GM19438 (cell line): ENCODE results near the gene HTD2.
"Not testable (repeated sequence)": the region's sequence is repeated elsewhere in the genome, so short reads cannot be mapped to it uniquely, and the experiment has no call there.

Source experiments
- ATAC-seq: cut with Tn5 transposase; IDR thresholded peaks from one replicate; pipeline ENCODE4 v1.9.1; 2021; ENCODE audit warnings: low read depth; ENCODE audit not compliant: unreplicated experiment

The HTD2 gene

DNA sequence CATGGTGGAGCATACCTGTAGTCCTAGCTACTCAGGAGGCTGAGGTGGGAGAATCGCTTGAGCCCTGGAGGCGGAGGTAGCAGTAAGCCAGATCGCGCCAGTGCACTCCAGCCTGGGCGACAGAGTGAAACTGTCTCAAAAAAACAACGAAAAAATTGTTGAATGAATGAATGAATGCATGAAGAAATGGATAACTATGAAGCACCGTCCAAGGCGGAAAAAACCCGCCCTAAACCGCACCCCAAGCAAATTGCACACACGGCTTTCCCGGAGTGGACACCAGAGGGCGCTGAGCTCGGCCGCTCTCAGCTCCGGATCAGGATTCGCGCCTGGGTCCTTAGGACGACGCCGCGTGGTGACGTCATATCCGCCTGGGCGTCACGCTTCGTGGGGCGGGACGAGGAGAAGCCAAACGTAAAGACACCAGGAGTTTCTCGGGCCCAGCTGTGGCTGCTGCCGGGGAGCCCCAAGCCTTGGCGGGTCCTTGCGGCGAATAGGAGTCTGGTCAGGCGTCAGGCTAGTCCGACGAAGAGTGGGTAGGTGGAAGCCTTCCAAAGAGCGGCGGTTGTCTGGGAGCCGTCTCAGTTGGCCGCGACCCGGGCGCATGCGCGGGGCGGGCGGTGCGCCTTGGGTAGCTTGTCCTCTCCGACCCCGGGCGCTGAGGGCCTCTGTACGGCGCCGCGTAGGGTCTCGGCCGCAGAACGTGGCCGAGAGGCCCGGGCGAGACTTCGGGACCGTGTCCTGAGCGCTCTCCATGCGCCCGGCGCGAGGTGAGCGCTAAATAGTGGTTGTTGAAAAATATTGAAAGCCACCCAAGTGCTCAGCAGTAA, at the start of gene HTD2, which contains the start of gene RPP14:
Gene HTD2 (plus strand): TSS at position 639 of the 830 bp plus-strand sequence. CDS start 11,094 bp downstream, outside the sequence.
Gene RPP14 (plus strand): TSS at position 364 of the 830 bp plus-strand sequence. CDS start 4,085 bp downstream, outside the sequence.
- peak; percentile 95 for ATAC-seq

- no peak for ATAC-seq
These were observed 47.8 kb upstream of the HTD2 start for GRCh38 chr3:58258392-58259055.

DNA sequence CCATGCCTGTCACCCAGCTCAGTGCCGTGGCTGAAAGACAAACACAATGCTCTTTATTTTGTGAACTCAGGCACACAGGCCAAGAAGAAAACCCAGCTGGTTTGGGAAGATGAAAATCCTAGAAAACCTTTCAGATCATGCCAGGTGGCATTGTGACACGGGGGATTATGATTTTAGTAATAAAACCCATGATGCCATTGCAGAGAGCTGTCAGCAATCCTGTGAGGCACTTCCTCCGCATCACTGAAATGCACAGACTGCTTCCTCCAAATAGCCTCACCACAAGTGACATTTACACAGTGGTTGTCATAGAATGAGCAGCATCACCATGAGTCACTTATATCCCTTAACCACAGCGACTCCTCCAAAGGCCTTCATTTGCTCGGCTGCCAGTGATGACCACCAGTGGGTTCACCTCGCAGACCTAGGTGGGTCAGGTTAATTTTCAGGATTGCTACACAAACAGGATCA, 46.0 kb upstream of the HTD2 start:
- ATAC-seq, result no peak

DNA sequence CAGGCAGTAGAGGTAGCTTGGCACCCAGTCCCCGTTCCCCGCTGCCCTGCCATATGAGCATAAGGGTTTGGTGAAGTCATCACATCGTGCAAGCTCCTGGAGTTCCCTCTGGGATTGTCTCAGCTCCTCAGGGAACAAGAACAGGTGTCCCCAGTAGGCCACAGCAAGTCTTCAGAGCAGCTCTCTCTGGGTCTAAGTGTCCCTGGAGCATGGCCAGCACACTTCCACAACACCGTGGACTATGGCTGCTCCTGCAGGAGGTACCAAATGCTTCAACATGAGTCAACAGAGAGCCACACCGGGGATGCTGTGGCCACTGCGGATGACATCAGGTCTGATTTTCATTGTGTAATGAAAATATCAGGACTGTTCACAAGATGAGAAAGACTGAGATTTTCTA, 45.6 kb upstream of the HTD2 start:
- ATAC-seq, result no peak

- no peak for ATAC-seq
These were observed 44.2 kb upstream of the HTD2 start for GRCh38 chr3:58261954-58262666.

GRCh38 chr3:58266577-58266976, 39.7 kb upstream of the HTD2 start:
- ATAC-seq, result no peak

- ATAC-seq, result not testable (repeated sequence)
These were observed 38.8 kb upstream of the HTD2 start for GRCh38 chr3:58267543-58267942.

DNA sequence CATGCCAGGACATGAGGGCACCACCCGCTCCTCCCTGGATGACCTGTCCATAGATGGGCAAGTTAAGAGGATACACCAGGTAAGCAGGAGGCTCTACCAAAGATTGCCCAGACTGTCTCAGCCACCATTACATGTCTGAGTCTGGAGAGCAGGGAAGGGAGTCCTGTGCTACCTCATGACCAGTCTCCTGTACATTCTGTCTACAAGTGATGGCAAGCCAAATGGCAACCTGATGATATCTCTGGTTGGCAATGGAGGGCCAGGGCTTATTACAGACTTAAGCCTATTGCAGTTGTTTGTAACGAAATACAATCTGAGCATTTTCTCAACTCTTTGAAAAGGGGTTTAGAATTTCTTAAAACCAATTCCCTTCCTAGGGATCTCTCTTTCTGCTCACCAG, 37.0 kb upstream of the HTD2 start:
- no peak for ATAC-seq

DNA sequence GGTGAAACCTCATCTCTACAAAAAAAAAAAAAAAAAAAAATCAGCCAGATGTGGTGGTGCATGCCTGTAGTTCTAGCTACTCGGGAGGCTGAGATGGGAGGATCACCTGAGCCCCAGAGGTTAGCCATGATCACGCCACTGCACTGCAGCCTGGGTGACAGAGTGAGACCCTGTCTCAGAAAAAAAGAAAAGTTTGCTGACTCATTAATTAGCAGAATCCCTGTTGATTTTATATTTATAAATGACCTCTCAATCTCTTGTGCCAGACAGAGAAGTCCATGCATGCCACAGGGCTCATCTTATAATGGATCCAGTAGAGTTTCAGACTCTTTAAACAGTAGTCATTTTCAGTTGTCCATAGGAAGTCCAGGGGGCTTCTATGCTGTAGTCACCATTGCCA, 35.8 kb upstream of the HTD2 start:
- no peak for ATAC-seq

DNA sequence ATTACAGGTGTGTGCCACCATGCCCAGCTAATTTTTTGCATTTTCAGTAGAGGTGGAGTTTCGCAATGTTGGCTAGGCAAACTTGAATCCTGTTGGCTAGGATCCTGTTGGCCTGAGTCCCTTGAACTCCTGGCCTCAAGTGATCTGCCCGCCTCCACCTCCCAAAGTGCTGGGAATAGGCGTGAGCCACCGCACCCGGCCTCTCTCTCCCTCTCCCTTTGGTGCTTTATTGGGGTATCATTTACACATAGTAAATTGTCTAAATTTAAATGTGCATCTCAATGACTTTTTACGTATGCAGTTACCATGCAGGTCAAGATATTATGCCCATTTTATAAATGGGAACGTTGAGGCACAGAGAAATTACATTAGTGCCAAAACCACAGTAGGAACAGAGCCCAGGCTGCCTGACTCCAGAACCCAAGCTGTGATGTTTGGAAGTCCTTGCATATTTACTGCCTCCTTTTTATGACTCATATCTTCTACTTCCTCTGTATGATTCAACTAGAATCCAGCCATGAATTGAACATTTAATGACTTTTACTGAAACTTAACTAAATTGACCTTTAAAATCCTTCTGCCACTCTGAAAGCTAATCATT, 34.3 kb upstream of the HTD2 start:
- ATAC-seq, result no peak

DNA sequence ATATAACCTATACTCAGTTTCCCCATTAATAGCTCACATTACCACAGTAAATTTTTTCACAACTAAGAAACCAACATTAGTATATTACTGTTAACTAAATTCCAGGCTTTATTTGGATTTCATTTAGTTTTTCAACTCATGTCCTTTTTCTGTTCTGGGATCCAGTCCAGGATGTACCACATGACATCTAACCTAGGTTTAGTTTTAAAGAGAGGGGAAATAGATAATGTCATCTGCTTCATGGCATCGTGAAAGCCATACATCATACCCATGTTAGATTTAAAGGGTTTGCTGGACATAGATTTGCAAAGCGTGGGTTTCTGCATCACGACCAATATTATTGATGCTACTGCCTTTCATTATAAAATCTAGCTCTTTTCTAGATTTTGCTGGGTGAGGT, 33.4 kb upstream of the HTD2 start:
- ATAC-seq, result no peak

- not testable (repeated sequence) for ATAC-seq
These were observed 33.0 kb upstream of the HTD2 start for GRCh38 chr3:58273362-58273761.

DNA sequence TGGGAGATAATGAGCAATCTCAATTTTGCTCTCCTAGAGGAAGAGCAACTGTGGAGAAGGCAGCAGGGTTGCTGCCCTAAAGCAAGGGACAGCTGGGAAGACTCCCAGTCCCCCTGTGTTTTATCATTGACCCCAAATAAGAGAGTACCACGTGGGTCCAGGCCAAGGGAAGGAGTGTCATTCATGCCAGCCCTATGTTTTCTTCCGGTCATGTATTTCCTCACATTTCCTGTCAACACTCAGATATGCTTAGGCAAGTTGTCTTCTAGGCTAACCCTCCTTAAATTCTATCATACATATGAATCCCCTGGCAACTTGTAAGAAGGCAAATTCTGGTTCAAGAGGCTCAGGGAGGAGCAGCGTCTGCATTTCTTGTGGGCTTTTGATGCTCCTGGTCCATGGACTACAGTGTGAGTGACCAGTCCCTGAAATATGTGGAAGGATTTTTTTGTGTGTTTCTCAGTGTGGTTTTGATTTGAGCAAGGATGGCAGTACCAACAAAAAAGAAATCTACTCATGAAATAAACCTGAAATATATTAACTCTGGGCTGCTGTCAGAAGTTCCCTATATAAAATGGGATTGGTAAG, 32.2 kb upstream of the HTD2 start:
- ATAC-seq, result no peak

GRCh38 chr3:58281069-58281468, 25.3 kb upstream of the HTD2 start:
- no peak for ATAC-seq

DNA sequence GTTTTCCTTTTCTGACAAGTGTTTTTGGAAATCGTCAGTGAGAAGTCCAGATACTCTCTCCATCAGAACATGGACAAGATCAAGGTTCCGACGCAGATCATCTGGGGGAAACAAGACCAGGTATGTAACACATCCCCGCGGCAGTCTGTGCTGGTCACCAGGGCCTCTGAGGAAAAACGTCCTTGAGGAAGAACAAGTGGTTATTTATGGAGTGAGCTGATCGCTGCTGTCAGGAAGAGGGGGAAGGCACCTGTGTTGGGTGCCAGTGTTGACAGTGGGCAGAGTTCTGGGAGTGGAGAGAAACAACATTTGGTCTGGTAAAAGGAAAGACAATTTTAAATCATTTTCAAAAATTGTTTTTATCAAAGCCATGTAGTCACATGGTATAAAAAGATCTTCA, 21.0 kb upstream of the HTD2 start:
- no peak for ATAC-seq

DNA sequence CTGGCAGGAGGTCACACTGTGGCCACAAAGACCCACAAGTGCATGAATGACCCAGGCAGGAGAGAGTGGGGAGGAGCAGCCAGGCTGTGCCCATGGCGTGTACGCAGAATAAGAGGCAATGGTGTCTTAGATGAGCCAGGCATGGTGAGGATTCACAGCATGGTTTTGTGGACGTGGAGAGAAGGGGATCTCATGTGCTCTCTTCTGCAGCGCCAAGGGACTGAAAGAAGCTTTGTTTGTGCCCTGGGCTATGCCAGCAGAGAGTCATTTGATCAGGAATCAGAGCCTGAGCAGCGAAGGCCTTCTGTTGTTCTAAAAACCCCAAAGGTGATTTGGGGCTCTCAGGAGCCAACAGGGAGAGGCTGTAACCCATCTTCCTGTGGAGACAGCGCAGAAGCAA, 19.0 kb upstream of the HTD2 start:
- no peak for ATAC-seq

DNA sequence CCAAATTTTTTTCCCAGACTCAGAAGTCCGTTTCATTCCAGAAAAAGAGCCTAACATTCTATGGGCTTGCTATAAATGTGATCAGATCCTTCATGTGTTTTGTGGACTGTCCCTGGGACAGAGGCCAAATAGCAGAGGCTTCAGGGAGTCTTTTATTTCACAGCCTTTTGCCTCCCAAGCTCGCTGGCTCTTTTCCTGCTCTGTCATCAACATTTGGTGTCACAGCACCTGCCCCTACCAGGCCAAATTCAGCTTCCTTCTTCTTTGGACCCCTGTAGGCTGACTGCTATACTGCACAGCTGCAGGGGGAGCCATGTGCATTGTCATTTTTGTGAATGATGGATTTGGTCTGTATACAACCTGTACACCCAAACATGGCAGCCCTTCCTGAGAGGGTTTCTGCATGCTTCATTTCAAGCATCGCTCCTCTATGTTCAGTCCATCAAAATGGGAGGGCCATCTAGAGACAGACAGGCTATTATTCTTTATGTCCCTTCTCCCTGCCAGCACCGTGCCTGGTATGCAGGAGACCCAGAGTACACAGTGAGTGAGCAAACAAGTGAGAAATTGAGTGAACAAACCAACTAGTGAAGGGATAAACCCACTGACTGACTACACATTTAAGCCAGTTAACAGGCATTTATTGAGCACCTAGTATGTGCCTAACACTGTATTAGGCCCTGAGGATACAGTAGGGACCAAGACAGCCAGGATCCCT, 18.1 kb upstream of the HTD2 start:
- no peak for ATAC-seq

DNA sequence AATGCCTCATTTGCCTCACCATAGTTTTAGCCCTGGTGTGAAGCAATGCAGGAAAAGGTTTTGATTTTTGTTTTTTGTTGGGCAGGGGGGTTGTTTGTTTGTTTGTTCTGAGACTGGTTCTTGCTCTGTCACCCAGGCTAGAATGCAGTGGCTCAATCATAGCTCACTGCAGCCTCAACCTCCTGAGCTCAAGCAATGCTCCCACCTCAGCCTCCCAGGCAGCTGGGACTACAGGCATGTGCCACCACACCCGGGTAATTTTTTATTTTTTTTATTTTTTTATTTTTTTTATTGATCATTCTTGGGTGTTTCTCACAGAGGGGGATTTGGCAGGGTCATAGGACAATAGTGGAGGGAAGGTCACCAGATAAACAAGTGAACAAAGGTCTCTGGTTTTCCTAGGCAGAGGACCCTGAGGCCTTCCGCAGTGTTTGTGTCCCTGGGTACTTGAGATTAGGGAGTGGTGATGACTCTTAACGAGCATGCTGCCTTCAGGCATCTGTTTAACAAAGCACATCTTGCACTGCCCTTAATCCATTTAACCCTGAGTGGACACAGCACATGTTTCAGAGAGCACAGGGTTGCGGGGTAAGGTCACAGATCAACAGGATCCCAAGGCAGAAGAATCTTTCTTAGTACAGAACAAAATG, 17.2 kb upstream of the HTD2 start:
- ATAC-seq, result not testable (repeated sequence)

- not testable (repeated sequence) for ATAC-seq
These were observed 15.9 kb upstream of the HTD2 start for GRCh38 chr3:58290446-58290845.
